Astrocyte (in vitro differentiated cells and primary cell): ENCODE data around the gene IFRD2. TPM values are rescaled to one million over a fixed set of nuclear protein-coding genes. Genes with fewer than 3 reads are reported as not detected.

ENCODE experiments used
- DNase-seq: peaks from one replicate; pipeline ENCODE4 v3.0.0-alpha.2; 2010; ENCODE audit warnings: low read depth
- FAIRE-seq: peaks from 2 replicates; lab custom pipeline; 2011; peaks lifted over from hg19 to GRCh38; lab: Jason Lieb, UNC
- H2AFZ ChIP-seq: 2 replicates; pipeline ENCODE4 v1.6.0; 2012; ENCODE audit warnings: low read depth, low read length, inconsistent platforms
- H3K27ac ChIP-seq: 2 replicates; pipeline ENCODE4 v1.5.1; 2011; ENCODE audit warnings: low read depth, low read length, inconsistent platforms
- H3K27me3 ChIP-seq: 2 replicates; pipeline ENCODE4 v1.6.0; 2011; ENCODE audit warnings: low read length, inconsistent platforms; ENCODE audit not compliant: insufficient read depth
- H3K36me3 ChIP-seq: 2 replicates; pipeline ENCODE4 v1.5.1; 2011; ENCODE audit warnings: low read length, inconsistent platforms; ENCODE audit not compliant: insufficient read depth
- H3K4me1 ChIP-seq: 2 replicates; pipeline ENCODE4 v1.5.1; 2011; ENCODE audit warnings: low read length, inconsistent platforms; ENCODE audit not compliant: insufficient read depth
- H3K4me2 ChIP-seq: 2 replicates; pipeline ENCODE4 v1.6.0; 2012; ENCODE audit warnings: low read length, inconsistent platforms
- H3K4me3 ChIP-seq: 2 replicates; pipeline ENCODE4 v1.5.1; 2011; ENCODE audit warnings: low read depth, mild to moderate bottlenecking, low read length, inconsistent platforms; ENCODE audit not compliant: insufficient read depth
- H3K79me2 ChIP-seq: 2 replicates; pipeline ENCODE4 v1.6.0; 2012; ENCODE audit warnings: mild to moderate bottlenecking, low read length, inconsistent platforms; ENCODE audit not compliant: insufficient read depth
- H3K9ac ChIP-seq: 2 replicates; pipeline ENCODE4 v1.6.0; 2012; ENCODE audit warnings: mild to moderate bottlenecking, low read length, inconsistent platforms
- H3K9me3 ChIP-seq: 2 replicates; pipeline ENCODE4 v1.5.1; 2012; ENCODE audit warnings: low read depth, mild to moderate bottlenecking, low read length, inconsistent platforms; ENCODE audit not compliant: insufficient read depth
- H4K20me1 ChIP-seq: 2 replicates; pipeline ENCODE4 v1.6.0; 2012; ENCODE audit warnings: low read length, inconsistent platforms; ENCODE audit not compliant: insufficient read depth
- H3K27ac Mint-ChIP-seq: one replicate; pipeline ENCODE4 v1.8.0; 2021; ENCODE audit warnings: mild to moderate bottlenecking, mixed read lengths; ENCODE audit not compliant: unreplicated experiment
- H3K27me3 Mint-ChIP-seq: one replicate; pipeline ENCODE4 v1.8.0; 2021; ENCODE audit warnings: low read depth, mixed read lengths; ENCODE audit not compliant: unreplicated experiment
- H3K36me3 Mint-ChIP-seq: one replicate; pipeline ENCODE4 v1.8.0; 2021; ENCODE audit warnings: low read depth, mixed read lengths; ENCODE audit not compliant: unreplicated experiment
- H3K4me1 Mint-ChIP-seq: one replicate; pipeline ENCODE4 v1.8.0; 2021; ENCODE audit warnings: low read depth, mixed read lengths; ENCODE audit not compliant: unreplicated experiment
- H3K4me3 Mint-ChIP-seq: one replicate; pipeline ENCODE4 v1.8.0; 2021; ENCODE audit warnings: mild to moderate bottlenecking, moderate library complexity, mixed read lengths; ENCODE audit not compliant: unreplicated experiment
- H3K9me3 Mint-ChIP-seq: one replicate; pipeline ENCODE4 v1.8.0; 2021; ENCODE audit warnings: mild to moderate bottlenecking, mixed read lengths; ENCODE audit not compliant: unreplicated experiment
- EZH2 ChIP-seq: IDR thresholded peaks from 2 replicates; pipeline ENCODE4 v1.6.1; 2012; ENCODE audit warnings: mild to moderate bottlenecking, low read length, inconsistent platforms; ENCODE audit not compliant: insufficient read depth
- total RNA-seq: library from RNA; stranded (reverse); gene quantifications from 2 replicates; pipeline ENCODE4 v1.2.1, GENCODE V29; 2021
- TF ChIP-seq, protein P1 (sequence below): IDR thresholded peaks from 2 replicates; pipeline ENCODE4 v1.5.1; 2011; ENCODE audit warnings: low read depth, mild to moderate bottlenecking, inconsistent platforms, low read length, moderate library complexity; ENCODE audit not compliant: insufficient read depth

The IFRD2 gene
- total RNA-seq, 1 donor from 2014 or later, result 66.8 TPM

DNA sequence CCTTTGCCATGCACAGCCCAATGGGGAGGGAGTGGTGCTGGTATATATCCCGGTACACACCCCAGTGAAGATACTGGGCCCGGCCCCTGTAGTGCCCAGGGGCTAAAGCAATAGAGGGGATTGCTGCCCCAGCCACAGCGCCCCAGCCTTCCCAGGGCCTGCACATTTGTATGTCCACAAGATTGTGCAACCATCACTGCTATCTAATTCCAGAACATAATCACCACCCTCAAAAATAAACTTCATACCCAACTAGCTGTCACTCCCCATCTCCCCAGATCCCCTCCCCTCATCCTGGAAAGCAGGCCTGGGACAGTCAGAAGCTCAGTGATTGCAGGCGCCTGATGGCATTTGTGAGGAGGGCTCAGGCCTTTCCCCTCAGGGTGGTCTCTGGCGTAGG is 42.8 kb downstream of the IFRD2 start:
- no peaks in the 10 kb centered on the region for H3K27me3 Mint-ChIP-seq
- no peaks in the 10 kb centered on the region for H3K9me3 Mint-ChIP-seq

DNA sequence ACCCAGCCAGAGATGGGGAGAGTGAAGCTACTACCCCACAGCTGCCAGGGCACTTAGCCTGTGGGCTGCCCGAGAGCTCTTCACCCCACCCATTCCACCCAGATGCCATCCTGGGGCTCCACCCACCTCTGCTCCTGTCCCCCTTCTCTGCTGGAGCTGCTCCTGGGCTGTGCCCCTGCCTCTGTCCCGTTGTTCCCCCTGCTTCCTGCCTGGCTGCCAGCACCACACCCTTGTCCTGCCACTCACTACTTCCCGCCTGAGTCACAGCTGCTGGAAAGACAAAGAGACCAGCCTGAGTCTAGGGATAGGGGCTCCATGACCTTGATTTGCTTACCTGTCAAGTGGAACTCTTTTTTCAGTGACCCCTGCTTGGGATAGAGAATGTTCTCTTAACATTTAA is 43.8 kb downstream of the IFRD2 start:
- FAIRE-seq, result no peak
- Histone ChIP-seq H3K27ac (peak overlapping the region; percentile 62), H3K36me3 (peaks cover 6% of the 10 kb centered on the region), H3K4me1 (peaks cover 78% of the 10 kb centered on the region), H3K27me3 (no peaks in the 10 kb centered on the region), H3K79me2 (peaks cover 93% of the 10 kb centered on the region), H2AFZ (no peak overlapping the region), H3K9ac (peak overlapping the region; percentile 78), H3K4me3 (no peak overlapping the region), H4K20me1 (peaks cover 75% of the 10 kb centered on the region), H3K9me3 (no peaks in the 10 kb centered on the region), H3K4me2 (peak overlapping the region; percentile 57)
- no peak overlapping the region for H3K4me3 Mint-ChIP-seq
- DNase-seq, result no peak
- no peak for TF ChIP-seq EZH2
- TF ChIP-seq, protein P1, sequence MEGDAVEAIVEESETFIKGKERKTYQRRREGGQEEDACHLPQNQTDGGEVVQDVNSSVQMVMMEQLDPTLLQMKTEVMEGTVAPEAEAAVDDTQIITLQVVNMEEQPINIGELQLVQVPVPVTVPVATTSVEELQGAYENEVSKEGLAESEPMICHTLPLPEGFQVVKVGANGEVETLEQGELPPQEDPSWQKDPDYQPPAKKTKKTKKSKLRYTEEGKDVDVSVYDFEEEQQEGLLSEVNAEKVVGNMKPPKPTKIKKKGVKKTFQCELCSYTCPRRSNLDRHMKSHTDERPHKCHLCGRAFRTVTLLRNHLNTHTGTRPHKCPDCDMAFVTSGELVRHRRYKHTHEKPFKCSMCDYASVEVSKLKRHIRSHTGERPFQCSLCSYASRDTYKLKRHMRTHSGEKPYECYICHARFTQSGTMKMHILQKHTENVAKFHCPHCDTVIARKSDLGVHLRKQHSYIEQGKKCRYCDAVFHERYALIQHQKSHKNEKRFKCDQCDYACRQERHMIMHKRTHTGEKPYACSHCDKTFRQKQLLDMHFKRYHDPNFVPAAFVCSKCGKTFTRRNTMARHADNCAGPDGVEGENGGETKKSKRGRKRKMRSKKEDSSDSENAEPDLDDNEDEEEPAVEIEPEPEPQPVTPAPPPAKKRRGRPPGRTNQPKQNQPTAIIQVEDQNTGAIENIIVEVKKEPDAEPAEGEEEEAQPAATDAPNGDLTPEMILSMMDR, result no peak
- peaks cover 10% of the 10 kb centered on the region for H3K36me3 Mint-ChIP-seq
- peaks cover 57% of the 10 kb centered on the region for H3K4me1 Mint-ChIP-seq
- no peaks in the 10 kb centered on the region for H3K27me3 Mint-ChIP-seq
- H3K27ac Mint-ChIP-seq, result peak overlapping the region; percentile 62
- H3K9me3 Mint-ChIP-seq, result no peaks in the 10 kb centered on the region

More for the DNA sequence above, 42.8 kb downstream of the IFRD2 start:
- H3K4me3 Mint-ChIP-seq, result no peak overlapping the region
- H3K4me3 ChIP-seq, result no peak overlapping the region
- no peak overlapping the region for H3K4me2 ChIP-seq
- FAIRE-seq, result no peak
- H4K20me1 ChIP-seq, result peaks cover 78% of the 10 kb centered on the region
- no peak for TF ChIP-seq EZH2
- TF ChIP-seq, protein P1, result no peak
- H3K79me2 ChIP-seq, result peaks cover 92% of the 10 kb centered on the region
- H3K36me3 ChIP-seq, result peaks cover 8% of the 10 kb centered on the region
- no peak for DNase-seq
- peaks cover 56% of the 10 kb centered on the region for H3K4me1 Mint-ChIP-seq
- H3K27ac Mint-ChIP-seq, result peak overlapping the region; percentile 75
- H3K36me3 Mint-ChIP-seq, result peaks cover 7% of the 10 kb centered on the region
- no peak overlapping the region for H3K27ac ChIP-seq
- no peak overlapping the region for H3K9ac ChIP-seq
- H3K4me1 ChIP-seq, result peaks cover 77% of the 10 kb centered on the region
- H3K9me3 ChIP-seq, result no peaks in the 10 kb centered on the region
- H2AFZ ChIP-seq, result no peak overlapping the region
- no peaks in the 10 kb centered on the region for H3K27me3 ChIP-seq

DNA sequence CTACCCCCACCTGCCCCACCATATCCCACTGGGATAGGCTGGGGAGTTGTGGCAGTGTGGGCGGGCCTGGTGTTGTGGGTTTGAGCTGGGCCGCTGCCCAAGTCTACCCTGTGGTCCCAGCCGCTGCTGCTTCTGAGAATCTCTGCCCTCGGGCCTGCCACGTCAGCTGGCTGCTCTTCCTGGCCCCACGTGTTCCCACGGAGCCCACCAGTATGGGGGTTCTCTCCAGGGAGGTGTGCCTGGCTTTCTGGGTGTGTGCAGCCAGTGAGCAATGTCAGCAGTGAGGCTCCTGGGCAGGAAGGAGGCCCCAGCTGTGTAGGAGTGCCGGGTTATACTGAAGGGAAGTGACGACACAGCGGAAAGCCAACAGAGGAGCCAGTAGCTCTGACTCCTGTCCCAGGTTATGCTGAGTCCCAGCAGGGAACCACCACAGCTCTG is 45.7 kb downstream of the IFRD2 start:
- Histone ChIP-seq H3K4me1 (peaks cover 80% of the 10 kb centered on the region), H3K27me3 (no peaks in the 10 kb centered on the region), H3K4me2 (peak overlapping the region; percentile 85), H4K20me1 (peaks cover 74% of the 10 kb centered on the region), H3K9ac (peak overlapping the region; percentile 78), H3K4me3 (peak overlapping the region; percentile 35), H3K79me2 (peaks cover 93% of the 10 kb centered on the region), H3K9me3 (no peaks in the 10 kb centered on the region), H2AFZ (peak overlapping the region; percentile 12), H3K36me3 (peaks cover 3% of the 10 kb centered on the region), H3K27ac (peak overlapping the region; percentile 91)
- Mint-ChIP-seq H3K9me3 (no peaks in the 10 kb centered on the region), H3K27ac (peak overlapping the region; percentile 99), H3K27me3 (no peaks in the 10 kb centered on the region), H3K4me3 (peak overlapping the region; percentile 64), H3K36me3 (peaks cover 12% of the 10 kb centered on the region), H3K4me1 (peaks cover 56% of the 10 kb centered on the region)
- DNase-seq, result peak; percentile 96
- TF ChIP-seq, protein P1, result no peak
- TF ChIP-seq EZH2, result no peak
- peak; percentile 94 for FAIRE-seq
